Activated CD4-positive, alpha-beta T cell treated with anti-CD3 and anti-CD28 coated beads for 1 hour (primary cell): ENCODE results near the gene MAB21L1.

Source experiments
- DNase-seq: peaks from one replicate; pipeline ENCODE4 v3.0.0-alpha.2; 2020

The MAB21L1 gene

DNA sequence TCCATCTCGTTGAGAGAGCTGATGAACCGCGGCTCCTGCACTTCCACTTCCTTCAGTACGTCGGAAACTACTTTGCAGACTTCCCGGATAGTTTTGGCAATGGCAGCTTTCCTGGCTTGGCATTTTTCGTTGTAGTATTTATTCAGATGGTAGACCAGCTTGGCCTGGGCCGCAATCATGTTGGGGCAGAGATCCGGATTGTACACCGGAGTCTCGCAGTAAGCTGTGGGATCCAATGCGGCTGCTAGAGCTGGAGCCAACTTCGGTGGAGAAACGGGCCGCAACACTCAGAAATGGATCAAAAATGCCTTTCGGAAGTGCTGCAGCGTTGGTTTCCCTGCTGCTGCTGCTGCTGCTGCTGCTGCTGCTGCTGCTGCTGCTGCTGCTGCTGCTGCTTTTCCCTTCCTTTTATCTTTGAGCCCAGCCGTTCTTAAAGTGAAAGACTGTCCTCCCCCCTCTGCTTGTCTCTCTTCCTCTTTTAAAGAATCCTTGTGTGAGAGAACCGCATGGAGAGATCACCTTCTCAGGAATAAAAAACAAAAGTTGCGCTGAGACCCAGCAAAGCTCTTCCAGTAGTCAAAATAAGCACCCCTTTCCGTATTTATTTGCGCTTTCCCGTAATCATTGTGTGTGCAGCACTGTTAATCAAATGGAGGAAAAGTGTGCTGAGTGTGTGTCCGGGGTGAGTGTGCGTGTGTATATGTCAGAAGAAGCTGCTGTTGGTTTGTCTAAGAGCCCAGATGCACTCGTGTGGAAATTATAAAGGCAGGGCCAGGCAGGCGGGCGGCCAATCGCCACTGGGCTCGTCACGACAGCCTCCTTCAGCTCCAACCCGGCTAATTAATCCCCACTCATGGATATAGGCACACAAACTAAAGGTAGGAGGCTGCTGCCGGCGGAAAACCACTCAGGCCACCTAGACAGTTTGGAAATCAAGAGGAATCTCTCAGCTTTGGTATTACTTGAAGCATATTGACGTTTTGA, at the start of gene MAB21L1:
Gene MAB21L1, minus strand, starts transcription at position 730 of the 984 bp plus-strand sequence. Its CDS starts 551 bp downstream, at position 179.
- DNase-seq, result no peak

DNA sequence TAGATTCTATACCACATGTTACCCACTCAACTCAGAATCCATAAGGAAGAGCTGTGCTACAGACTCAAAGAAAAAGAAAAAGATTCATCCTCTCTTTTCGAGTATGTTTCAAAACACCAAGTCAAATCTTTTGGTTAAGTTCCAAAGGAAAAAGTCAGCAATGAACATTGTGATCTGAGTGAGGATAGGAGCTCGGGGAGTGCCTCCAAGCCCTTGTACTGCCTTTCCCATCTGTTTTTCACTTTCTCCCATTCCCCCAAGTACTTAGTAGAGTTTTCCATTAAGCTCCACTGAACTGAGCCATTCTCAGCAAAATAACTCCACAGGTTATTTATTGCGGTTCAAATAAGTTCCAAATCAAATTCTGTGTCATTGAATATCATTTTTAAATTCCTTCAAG, 47.7 kb upstream of the MAB21L1 start:
- DNase-seq, result no peak

- no peak for DNase-seq
Observed at GRCh38 chr13:35518337-35518946, 42.0 kb upstream of the MAB21L1 start.

DNA sequence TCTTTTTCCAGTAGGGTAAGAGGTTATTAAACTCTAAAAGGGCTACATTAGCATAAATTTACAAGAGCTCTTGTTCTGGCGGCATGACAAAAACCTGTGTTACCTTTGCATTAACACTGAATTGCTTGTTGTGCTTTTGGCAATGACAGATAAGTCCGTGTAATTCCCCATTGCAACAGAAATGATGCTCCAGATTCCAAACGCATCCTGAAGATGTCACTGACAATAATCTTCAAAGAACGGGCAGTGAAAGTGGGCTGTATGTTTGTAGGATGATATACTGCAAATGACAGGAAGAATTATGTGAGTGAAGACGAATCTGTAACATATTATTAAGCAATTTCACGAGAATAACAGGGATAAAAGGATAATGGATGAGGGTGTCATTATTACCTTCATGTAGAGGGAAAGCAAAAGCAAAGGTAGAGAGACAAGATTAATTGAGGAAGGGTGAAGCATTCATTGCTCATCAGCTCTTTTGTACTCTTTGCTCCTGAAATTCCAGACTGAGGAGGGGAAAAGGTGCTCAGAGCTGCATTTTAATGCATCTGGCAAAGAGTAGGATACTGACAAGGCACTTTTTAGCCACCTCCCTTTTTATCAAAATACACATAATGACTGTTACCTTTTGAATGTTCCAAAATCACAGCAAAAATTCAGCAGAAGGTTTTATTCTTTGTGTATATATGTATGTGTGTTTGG, 38.5 kb upstream of the MAB21L1 start:
- DNase-seq, result no peak

DNA sequence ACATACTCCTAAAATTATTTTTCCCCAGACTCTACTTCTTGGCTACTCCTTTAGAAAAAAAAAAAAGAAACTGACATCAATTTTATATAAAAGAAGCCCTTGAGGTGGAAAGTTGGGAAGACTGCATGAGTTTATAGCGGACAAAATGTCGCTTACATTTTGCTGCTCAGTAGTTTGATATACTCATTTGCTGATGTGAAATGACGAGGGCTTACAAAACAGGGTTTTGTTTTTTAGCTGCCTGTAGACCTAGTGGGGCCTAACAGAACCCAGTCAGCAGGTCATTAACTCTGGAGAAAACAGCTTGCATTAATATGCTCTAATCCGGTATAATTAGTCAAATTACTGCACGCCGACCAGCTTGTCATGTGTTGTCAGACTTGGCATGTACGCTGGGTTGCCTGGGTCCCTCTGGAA, 37.6 kb upstream of the MAB21L1 start:
- DNase-seq, result no peak

DNA sequence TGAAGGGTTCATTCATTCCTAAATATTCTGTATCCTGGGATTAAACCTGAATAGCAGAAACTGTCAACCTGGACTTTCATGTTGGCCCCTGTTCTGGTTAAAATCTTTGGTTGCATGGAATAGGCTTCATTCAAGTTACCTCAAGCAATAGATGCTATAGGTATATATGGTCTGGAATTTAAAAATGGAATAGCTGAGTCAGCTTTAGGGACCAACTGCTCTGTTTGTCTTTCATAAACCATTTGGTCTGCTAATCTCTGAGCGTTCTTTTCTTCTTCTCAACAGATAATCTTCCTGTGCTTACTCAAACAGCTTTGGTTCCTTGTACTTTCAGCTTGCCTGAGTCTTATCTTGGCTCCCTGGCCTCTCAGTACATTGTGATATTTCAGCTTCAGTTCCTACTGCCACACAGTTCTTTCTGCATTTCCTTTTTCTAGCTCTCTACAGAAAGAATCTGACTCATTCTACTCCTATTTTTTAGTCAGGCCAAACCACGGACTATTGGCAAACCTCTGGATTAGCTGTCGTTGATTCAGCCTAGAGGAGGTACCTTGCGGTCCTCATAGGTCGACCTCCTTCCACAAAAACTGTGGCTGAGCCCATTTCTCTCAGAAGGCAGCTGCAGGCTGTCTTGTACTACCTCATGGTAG, 35.9 kb upstream of the MAB21L1 start:
- DNase-seq, result no peak

DNA sequence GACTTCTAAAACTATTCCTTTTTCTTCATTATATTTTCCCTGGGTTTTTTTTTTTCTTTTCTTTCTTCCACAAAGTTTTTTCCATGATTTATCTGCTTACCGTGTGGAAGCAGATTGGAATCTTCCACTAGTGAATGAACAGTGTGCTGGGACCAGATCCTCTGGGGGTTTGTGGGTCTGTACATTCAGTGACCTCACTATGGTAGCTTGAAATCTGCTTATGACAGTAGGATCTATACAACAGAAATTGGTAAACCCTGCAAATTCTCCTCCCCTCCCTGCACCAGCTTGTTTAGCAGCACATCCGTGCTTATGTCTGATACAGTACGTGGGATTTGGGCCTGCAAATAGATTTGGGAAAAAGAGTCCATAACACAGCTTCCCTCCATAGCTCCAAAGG, 26.0 kb upstream of the MAB21L1 start:
- no peak for DNase-seq

GRCh38 chr13:35501661-35502235, 25.3 kb upstream of the MAB21L1 start:
- DNase-seq, result no peak

DNA sequence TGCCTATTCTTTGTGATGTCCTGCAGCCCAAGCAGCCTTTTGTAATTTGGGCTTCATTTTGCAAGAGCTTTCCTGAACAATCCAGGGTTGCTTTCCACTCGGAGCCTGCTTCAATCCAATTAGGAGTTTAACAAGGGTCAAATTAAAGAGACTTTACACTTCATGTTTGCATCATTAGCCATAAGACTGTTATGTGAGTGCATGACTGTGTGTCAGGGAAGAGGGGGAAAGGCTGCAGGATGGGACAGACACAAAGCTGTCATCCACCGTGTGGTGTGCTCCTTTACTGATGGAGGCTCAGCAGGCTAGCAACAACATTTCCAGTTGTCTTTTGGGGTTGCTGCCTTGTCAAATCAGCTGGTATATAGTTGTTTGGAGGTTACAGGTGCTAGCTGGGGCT, 23.7 kb upstream of the MAB21L1 start:
- no peak for DNase-seq

- DNase-seq, result no peak
Observed at GRCh38 chr13:35499676-35500075, 23.2 kb upstream of the MAB21L1 start.

DNA sequence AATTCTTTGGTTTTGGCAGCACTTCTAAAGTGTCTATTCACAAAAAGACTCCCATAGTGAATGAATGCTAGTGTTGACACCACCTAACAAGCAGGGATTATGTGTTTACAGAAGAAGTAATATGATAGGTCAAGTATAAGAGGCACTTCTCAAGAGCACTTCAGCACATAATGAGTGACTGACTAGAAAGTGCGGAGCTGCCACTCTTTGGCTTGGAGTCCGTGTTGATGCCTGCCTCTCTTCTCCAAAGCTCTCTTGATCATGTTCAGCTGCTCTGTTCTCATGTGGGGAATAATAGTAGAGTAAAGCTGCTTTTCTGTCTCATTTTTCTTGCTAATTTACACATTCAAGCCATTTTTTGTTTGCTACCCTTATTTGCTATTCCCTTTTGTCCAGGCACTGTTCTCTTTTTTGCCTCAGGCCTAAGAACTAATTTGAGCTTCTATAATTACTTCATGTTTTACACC, 22.7 kb upstream of the MAB21L1 start:
- DNase-seq, result no peak

GRCh38 chr13:35498231-35498630, 21.7 kb upstream of the MAB21L1 start:
- DNase-seq, result no peak

DNA sequence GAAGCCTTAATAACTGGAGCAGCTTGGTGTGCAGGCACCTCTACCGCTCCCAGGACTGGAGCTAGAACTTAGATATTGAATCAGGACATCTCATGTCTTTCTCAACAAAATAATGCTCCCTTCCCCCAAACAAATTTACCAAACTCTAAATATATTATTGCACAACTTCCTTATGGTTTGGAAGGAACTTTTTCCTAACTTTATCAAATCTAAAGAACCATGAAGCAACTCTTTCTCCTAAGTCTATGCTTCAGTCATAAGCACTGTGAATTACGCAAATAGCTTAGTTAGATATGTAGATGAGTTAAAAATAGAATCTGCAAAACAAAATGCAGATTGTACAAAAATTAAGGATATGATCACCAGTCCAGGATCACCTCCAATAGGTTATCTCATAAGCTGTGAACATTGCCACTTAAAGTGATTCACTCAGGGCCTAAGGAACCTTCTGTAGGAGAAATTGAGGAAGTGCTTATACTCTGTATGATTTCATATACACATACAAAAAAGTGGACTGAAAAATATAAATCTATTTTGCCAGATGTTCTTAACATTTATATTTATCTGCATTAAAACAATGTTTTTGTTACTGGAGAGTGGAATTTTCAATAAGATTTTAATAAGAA, 20.4 kb upstream of the MAB21L1 start:
- DNase-seq, result no peak

- no peak for DNase-seq
Observed at GRCh38 chr13:35496006-35496405, 19.5 kb upstream of the MAB21L1 start.

DNA sequence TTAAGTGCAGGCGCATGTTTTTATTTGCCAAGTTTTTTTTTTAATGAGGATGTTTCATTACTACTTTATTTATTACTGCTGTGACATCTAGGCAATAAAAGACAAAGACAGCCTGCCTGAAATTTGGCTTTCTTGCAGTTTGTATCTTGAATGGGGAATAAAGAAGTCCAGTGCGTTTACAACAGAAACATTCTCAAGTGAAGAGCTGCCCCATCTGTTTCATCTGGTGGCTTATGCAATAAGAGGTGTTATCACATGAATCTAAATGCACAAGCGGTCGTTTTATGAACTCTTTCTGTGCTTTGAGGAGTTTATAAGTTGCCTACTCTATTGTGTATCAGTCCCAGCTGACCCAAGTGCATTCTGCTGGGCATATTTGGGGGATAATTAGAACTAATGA, 12.6 kb upstream of the MAB21L1 start:
- no peak for DNase-seq

DNA sequence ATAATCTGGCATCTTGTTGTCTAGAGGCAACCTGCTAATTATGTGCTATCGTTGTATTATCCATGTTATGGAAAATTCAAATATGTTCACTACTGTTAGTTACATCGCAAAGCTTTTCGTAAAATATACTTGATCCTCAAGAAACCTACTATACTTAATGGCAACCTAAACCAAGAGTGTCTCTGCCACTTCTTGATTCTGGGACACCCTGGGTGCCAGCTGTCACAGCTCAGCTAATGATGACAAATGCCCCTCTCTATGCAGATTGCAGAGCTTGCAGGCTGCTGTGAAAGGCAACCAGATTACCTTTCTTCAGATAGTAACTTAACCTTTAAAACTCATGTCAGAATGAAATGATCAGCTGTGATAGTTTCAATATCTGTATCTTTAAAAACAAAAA, 8.9 kb upstream of the MAB21L1 start:
- no peak for DNase-seq

DNA sequence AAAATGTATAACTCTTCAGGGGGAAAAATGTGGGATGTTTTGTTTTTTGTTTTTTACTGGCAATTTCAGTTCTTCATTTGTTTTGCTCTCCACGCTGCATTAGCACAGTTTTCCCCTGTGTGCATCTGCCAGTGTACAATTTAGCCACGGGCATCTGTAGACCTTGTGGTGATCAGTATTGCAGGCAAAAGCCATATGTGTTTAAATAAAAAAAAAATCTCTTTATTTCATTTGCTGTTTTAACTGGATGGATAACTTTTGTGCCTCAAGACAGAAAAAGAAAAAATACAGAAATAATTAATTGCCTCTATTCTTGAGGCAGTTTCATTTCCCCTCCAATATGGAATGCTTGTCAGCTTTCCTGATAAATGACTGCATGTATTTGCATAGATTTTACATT, 7.9 kb upstream of the MAB21L1 start:
- no peak for DNase-seq

DNA sequence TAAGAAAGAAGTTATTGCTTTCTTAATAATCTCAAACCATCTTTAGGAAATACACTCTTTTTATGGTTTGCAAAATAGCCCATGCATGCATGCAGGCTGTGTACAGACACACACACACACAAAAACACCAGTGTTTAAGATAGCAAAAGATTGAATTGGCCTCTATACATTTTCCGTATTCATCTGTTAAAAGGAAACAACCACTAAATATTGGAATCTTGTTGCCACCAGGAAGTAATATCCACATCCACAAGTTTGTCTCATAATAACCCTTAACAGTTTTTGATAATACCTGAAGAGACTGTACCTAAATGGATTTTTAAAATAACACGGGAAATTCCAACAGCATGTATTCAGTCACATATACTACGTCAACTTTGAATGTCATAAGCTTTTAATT, 7.3 kb upstream of the MAB21L1 start:
- DNase-seq, result no peak

- DNase-seq, result no peak
Observed at GRCh38 chr13:35482527-35482926, 6.0 kb upstream of the MAB21L1 start.

DNA sequence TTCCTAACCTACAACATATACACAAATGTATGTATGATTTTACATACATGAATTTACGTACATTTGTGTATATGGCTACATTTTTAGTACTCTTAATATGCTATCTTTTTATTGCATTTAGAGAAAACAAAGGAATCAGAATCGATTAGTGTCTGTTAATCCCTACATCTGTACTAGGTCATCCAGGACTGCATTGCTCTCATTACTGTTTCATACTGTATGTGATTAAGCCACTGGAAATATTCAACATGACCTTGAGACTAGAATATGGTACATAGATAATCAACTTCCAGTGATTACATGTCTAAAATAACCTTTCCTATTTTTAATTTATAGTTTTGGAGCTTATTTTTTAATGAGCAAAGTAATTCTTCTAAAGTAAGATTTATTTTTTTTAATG, 5.3 kb upstream of the MAB21L1 start:
- DNase-seq, result no peak

GRCh38 chr13:35480346-35480745, 3.9 kb upstream of the MAB21L1 start:
- no peak for DNase-seq

DNA sequence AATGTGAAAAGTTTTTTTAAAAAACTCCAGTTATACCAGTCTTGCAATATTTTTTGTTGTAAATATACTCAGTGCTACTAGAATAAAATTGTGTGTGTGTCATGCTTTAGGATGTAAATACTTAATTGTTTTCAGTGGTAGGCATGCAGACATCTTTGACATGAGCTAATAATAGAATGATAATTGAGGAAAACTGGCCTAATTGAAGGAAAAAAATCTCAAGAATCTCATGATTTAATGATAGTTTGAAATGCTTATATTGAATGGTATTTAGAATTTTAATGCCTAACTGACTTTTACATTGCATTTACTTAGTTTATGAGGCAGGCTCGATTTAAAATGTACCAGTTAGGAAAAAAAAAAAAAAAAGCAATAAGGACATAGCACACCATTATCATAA, 3.2 kb upstream of the MAB21L1 start:
- DNase-seq, result no peak
